ENCODE data around the gene CALCOCO2. TPM values are rescaled to one million over a fixed set of nuclear protein-coding genes. Genes with fewer than 3 reads are reported as not detected.

The CALCOCO2 gene
- total and polyA plus RNA-seq, 2 of the 13 experiments (the other 11 are each of a cell fraction or from before 2014, with no cell fraction given), result 72.9 to 111 TPM

GRCh38 chr17:48871551-48872351, 40.9 kb downstream of the CALCOCO2 start (continued):
- TF ChIP-seq SOX13 (IDR thresholded peaks at IDR 0.05), result peak; percentile 76
- peak in 1 of 2 experiments; percentile 96; a peak in 3 of 4 replicates for TF ChIP-seq SOX13 (CRISPR knock-in tag; conservative IDR thresholded peaks at IDR 0.05 in 1 of 2, IDR thresholded peaks at IDR 0.05 in 1 of 2)
- peak; percentile 92; the same call in 1 of the 2 replicates for TF ChIP-seq ZNF552 (CRISPR knock-in tag; IDR thresholded peaks at IDR 0.05; ENCODE audit: borderline replicate concordance)
- TF ChIP-seq RBAK (CRISPR knock-in tag; IDR thresholded peaks at IDR 0.05), result peak; percentile 30; the same call in 1 of the 2 replicates
- TF ChIP-seq SKIL (CRISPR knock-in tag; IDR thresholded peaks at IDR 0.05; ENCODE audit: borderline replicate concordance), result peak; percentile 89
- TF ChIP-seq TEF (CRISPR knock-in tag; IDR thresholded peaks at IDR 0.05), result no peak
- no peak for TF ChIP-seq HNRNPLL (IDR thresholded peaks at IDR 0.05; ENCODE audit: low read depth, low read length, poor library complexity, severe bottlenecking)
- no peak for TF ChIP-seq PLRG1 (conservative IDR thresholded peaks at IDR 0.05)
- peak; percentile 77 for TF ChIP-seq ZNF501 (CRISPR knock-in tag; IDR thresholded peaks at IDR 0.05)
- TF ChIP-seq TOPORS (CRISPR knock-in tag; IDR thresholded peaks at IDR 0.05), result peak; percentile 88
- peak; percentile 99 for TF ChIP-seq ZGPAT (CRISPR knock-in tag; IDR thresholded peaks at IDR 0.05)
- TF ChIP-seq ZFP36L1 (CRISPR knock-in tag; IDR thresholded peaks at IDR 0.05), result peak; percentile 57; the same call in 1 of the 2 replicates
- TF ChIP-seq KDM3A (CRISPR knock-in tag; IDR thresholded peaks at IDR 0.05; ENCODE audit: low read depth), result peak; percentile 92
- TF ChIP-seq ZBTB40 (IDR thresholded peaks at IDR 0.05), result no peak
- peak; percentile 79 for TF ChIP-seq ZBTB40 (CRISPR knock-in tag; IDR thresholded peaks at IDR 0.05)
- TF ChIP-seq HNRNPH1 (optimal IDR thresholded peaks at IDR 0.05; ENCODE audit: low read depth, low read length), result peak; percentile 70
